OCI-LY3 (cell line): Measurements from ENCODE around the gene MAGI2.

Source experiments
- CTCF ChIP-seq: fragments of 200-600, 300-600 bp; sonication (generic); IDR thresholded peaks from 2 replicates; pipeline ENCODE4 v1.5.1; 2014; ENCODE audit warnings: antibody characterized with exemption, low read length, low read depth
- EZH2phosphoT487 ChIP-seq: fragments of 200-600 bp; shearing (Covaris generic); IDR thresholded peaks from 2 replicates; pipeline ENCODE4 v1.6.1; 2018; ENCODE audit warnings: antibody characterized with exemption, mixed run types, low read depth

GRCh38 chr7:78571292-78571691 is 882.2 kb downstream of the MAGI2 start:
- TF ChIP-seq CTCF: no peak
- TF ChIP-seq EZH2phosphoT487: no peak
